GM21786 (cell line): ENCODE data around the gene MAML3.

Experiments used
- ATAC-seq: cut with Tn5 transposase; IDR thresholded peaks from one replicate; pipeline ENCODE4 v1.9.1; 2021; ENCODE audit not compliant: unreplicated experiment

The MAML3 gene

DNA sequence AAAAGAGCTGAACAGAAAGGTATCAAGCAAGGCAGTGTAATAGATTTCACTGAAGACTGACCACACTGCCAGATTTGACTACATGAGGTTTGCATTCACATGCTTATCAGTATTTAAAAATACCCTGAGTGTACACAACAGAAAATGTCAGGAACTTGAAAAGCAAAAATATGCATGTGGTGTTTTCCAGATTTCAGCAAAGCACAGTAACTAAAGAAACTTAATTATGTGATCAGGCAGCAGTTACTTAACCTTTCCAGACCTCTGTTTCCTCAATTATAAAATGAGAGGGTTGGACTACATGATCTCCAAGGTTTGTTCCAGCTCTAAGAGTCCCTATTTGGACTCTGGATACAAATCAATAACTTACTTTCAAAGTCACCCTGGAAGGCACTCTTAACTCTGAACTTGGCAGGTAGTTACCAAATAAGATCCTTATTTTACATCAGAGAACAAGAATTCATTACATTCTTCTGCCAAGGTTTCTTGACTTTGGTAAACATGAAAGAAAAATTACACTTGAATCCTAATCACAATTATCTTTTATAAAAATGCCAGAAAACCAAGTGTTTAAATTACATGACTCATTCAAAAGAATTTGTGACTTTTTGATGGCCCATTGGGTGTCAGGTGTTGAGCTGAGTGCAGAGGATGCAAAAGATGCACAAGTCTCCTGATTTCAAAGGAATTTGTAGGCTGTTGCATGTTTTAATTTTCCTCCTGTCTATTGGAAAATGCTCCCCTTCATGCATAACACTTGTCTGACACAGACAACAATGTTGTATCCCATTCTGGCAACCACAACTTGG lies 246.8 kb downstream of the MAML3 start:
- ATAC-seq = no peak

DNA sequence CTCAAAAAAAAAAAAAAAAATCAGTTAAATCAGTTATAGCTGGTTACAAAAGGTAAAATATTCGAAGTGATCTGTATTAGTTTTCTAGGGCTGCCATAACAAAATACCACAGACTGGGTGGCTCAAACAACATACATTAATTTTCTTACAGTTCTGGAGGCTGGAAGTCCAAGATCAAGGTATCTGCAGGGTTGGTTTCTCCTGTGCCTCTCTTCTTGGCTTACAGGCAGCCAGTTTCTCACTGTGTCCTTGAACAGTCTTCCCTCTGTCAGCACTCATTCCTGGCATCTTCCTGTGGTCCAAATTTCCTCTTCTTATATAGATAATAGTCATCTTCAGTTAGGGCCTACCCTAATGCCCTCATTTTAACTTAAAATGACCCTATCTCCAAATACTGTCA lies 248.5 kb downstream of the MAML3 start:
- ATAC-seq = no peak

DNA sequence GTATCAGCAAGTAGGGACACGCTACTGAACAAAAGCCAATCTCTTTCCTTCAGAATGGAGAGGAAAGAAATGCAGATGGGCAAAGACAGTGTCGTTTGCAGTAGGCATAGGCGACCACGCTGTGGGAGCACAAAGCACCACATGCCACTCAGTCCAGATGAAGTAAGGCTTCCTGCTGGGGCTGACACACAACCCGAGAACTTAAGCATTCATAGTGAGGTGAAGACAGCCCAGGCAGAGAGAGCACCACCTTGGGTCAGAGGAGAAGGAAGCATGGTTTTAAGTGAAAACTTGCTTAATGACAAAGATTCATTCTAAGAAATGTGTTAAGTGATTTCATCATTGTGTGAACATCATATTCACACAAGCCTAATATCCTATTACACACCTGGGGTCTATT lies 249.6 kb downstream of the MAML3 start:
- no peak for ATAC-seq

DNA sequence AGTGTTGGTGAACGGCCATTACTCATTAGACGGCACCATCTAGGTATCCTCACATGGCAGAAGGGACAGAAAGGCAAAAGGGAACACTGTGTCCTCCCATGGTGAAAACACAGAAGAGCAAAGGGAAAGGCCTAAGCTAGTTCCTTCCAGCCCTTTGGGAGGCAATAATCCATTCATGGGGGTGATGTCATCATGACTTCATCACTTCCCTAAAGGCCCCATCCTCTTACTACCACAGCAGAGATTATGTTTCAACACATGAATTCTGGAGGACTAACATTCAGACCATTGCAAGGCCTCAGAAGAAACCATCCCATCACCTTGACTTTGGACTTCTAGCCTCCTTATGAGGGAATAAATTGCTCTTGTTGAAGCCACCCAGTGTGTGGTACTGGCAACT lies 250.1 kb downstream of the MAML3 start:
- ATAC-seq = no peak

DNA sequence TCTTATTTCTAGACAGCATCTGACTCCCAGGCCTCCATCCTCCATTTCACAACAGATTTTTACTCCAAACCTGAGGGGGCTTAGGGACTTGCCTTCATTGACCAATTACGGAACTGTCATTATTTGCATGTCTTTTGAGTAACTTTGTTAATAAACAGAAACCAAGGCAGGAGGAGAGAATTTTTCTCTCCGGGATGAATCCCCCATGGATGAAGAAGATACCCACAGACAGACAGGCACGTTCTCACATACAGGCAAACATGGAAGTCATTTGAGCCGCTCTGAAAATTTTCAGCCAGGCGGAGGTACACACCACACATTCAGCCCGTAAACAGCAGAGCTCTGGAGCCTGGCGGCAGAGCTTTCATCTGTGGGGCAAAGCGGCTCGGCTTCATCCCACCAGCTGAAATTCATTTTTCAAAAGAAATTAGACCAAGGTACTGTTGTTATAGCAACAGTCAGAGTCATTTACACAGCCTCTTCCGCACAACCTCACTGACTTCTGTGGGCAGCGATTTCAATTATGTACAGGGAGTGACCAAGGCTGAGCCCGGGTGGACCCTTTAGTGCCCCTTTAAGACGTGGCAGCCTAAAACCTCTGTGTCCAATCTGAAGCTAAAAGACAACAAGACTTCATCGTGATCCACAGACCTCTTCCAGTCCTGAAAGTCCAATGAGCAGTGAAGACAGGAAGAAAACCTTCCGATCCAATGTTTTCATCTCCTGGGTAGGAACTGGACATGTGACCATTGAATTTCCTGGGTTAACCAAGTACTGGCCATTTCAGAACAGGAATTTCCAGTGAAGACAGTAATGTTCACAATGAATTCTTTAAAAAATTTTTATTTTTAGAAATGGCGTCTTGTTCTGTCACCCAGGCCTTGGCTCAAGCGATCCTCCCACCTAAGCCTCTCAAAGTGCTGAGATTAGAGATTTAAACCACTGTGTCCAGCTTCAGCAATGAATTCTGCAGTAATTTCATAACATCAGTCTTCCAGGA lies 251.4 kb downstream of the MAML3 start:
- no peak for ATAC-seq

DNA sequence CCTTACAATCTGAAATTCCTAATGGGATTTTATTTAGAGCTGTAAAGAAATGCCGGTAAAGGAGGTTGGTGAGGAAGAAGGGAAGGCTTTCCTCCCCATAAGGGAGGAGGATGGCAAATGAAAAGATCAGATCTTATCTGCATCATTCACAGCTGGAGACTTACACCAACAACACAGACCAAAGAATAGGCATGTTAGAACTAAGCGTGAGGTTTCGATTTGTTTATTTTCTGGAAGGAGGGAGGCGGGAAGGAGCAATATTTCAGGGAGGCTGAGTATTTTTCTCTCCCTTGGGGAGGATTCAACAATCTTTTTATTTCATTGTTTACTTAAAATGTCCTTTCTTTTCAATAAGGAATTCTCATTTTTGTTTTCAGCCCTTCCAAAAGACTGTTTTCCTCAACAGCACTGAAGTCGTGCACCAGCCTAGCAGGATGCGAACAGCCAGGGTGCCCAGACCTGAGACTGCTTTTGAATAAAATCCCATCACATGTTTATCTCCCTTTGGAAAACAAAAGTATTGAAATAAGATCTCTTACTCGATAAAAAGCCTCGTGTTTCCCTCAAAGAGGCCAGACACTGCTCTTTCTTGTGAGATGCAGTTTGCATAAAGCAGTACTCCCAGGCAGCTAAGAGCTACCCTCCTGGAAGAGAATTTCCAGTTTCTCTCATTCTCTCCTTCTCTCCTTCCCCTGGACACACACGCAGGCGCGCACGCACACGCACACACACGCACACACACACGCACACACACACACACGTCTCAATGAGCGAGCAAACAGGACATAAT lies 252.3 kb downstream of the MAML3 start:
- no peak for ATAC-seq

DNA sequence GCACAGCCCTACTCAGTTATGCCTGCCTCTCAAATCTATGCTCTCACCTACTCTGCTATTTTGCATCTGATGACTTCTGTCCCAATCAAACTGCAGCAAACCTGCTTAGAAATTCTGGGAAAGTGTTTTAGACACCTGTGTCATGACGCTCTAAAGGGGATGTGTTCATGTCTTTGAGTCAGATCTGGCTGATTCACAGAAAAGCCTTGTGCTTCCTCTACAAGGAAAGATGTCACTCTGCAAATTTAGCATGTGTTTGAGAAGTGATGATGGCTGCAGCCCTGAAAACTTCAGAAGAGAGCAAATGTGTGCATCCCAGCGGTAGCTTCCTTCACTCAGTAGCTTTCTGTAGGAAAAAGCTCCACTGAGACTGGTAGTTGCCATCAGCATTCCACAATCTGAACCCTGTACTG lies 253.0 kb downstream of the MAML3 start:
- no peak for ATAC-seq

DNA sequence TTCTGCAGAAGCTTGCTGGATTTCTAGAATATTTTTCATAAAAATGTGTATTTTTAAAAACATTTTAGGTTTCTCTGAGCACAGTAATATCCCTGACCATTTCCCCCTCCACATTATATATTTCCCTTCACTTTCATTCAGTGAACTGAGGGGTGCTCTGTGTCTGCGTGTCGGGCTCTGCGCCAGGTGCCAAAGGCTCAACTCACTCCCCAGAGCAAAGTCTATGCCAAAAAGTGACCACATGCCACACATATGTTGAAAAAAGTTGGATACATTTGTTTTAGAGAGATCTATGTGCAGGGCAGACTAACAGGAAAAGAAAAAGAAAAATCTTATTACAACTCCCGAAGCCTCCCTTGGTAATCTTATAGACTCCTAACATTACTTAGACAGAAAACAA lies 254.6 kb downstream of the MAML3 start:
- ATAC-seq = no peak

DNA sequence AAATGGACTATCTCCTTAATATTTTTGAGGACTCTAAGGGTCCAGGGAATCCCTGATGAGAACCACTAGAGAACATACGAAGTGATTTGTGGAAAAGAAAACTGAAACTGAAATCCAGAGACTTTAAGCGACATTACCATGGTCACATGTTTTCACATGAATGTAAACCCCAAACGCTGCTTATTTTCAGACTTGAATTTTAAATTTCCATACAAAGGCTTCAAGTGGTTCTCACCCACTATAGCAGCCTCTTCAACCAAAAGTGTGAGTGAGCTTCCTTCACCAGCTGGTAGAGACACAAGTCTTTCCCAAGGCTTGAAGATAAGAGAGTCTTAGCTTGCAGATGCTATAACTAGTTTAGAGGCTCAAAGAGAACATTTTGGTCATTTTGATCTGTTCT lies 255.7 kb downstream of the MAML3 start:
- peak; percentile 48 for ATAC-seq

DNA sequence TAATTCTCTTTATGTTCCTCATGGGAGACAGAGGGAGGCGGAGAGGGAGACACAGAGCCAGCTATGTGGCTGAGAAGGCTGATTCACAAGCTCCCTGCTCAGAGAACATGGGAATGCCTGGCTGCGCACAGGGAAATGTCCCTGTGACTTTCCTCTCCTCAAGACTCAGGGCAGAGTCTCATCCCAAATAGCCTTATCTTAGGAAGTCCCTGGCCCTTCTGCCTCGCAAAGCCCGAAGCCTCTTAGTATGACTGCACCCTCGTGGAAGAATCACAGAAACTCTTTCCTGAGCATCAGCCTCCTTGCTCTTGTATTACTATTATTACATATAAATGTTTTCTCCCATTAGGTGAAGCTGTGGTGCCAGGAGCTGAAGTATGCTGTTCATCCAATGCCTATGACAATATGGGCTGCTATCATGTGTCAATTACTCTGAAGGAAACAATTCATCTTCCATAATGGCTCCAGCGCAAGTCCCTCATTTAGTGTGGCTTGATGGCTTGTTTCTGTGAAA lies 257.8 kb downstream of the MAML3 start:
- no peak for ATAC-seq

DNA sequence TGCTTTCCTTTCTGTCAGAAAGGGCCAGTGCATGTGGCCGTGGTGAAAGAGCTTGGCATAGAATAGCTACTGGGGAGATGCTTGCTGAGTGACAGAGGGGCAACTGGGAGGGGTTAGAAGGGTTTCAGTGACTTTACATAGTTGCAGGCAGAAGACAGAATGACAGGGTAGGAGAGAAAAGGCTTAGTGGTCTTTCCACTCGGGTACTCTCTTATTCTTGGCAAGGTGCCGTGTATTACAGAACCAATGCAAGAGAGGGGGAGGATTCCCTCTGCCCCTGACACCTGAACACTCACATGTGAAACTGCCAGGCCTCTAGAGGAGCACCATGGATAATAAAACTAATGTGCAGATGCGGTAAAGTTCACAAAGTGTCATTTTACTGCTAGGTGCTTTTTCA lies 260.2 kb downstream of the MAML3 start:
- no peak for ATAC-seq

DNA sequence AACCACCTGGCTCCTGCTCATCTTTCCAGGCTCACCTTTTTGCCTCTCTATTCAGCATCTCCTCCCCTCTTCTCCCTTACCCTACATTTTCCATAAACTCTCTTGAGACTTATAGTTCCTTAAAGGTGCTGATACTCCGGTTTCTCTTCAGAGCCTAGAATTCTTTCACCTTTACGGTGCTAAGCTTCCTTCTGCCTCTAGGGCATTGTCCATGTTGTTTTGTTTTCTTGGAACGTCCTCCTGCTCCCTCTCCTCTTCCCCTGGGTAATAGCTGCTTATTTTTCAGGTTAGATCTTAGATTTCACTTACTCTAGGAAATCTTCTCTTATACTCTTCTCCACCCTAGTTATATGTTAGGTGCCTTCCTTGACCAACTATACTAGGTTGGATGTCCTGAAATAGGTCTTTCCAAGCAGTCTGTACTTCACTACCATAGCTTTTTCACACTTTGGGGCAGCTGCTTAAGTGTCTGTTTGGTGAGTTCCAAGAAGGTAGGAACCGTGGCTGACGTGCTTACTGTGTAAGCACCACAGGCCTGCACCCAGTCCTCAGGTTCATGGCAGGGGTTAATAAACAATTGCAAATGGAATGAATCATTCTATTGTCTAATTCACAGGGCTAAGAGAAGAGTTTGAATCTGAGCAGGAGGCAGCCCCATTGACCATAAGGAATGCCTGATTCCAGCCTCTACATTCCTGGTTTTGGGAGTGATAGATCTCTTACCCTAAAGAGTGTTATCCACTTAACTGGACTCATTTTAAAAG lies 260.8 kb downstream of the MAML3 start:
- no peak for ATAC-seq

DNA sequence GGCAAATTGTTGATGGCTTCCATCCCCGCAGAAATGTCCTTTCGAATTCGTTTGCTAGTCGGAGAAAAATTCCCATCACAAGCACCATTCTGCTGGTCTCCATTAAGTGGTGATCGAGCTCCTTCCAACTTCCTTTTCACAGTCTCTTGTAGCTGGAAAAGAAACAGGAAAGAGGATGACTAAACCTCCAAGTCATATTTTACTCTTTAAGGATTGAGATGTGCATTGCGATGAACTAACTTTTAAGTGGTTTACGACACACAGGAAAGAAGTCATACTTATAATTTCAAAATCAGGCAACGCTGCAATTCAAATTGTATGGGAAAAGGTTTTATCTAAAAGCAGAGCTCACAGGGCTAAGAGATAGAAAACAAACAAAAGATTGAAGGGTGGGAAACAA lies 263.2 kb downstream of the MAML3 start:
- no peak for ATAC-seq

DNA sequence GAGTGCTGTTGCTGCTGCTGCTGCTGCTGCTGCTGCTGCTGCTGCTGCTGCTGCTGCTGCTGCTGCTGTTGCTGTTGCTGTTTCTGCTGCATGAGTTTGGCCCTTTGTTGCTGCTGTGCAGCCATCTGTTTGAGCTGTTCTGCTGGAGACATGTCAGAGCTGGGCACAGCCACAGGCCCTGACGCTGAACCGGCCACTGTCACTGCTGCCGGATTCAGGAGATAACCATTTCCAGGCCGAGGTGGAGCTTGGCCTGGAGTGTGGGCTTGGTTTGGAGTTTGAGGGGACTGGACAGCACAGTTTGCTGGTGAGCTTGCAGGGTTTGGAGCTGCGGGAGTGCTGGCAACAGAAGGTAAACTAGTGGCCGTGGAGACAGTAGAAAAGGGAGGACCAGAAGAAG lies 264.1 kb downstream of the MAML3 start:
- ATAC-seq = no peak

DNA sequence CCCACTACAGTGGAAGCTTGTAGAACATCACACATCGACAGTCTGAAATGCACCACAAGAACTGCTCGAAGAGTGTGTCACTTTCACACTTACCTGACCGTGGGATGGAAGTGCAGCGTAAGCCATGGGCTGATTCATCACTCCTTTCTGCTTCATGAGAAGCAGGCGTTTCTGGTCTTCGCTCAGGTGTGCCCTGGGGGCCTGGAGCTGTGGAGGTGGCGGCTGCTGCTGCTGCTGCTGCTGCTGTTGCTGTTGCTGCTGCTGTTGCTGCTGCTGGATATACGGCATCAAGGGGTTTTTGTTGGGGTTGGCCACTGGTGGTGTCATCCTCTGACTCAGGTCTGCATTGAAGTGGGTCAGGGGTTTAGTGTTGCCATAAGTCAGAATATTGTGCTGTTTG lies 264.7 kb downstream of the MAML3 start:
- ATAC-seq = no peak

DNA sequence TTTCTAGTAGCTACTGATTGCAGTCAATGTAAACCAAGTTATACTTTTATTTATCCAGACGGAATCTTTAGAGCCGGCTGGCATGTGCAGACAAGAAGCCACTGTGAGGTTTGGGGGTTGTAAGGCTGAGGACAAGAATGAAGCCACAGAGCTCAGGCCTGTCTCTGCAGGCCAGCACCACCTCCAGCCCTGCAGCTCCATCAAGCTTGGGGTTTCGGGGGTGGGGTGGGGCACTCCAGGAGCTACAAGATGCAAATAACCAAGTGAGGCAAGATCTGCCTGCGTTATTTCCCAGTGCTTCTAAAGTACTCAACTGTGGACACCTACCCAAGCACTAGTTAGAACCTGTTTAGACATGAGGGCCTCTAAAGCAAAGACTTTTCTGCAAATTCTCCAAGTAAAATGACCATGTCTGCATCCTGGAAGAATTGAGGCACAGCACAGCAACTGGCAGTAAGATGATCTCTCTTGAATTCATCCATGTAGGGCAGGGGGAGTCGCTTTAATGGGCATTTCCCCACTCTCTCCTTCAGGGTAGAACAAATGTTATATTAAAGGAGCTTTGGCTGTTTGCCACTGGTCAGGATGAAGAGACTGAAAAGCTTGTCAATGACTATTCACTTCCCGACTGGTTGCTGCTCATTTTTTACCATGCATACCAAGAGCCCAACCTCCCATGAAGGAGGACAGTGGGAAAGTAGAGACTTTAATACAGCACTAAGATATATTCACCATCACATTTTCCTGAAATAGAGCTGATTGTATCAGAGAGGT lies 265.8 kb downstream of the MAML3 start:
- peak; percentile 79 for ATAC-seq

DNA sequence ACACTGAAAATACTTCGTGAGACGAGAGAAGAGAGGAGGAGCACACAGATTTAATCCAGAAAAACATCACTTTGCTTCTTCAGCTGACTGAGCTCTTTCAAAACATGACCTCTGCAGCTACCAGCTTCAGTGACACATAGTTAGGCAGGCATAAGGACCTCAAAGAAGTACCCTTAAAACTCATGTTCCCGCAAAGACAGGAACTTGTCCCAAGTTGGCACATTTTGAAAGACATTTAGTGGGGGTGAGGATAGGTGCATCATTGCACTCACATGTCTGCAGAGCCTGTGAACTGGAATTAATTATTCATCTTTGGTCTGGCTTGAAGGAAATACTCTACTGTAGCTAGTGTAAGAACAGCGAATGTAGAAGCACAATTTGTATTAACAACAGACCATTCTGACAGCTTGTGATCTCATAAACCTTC lies 266.6 kb downstream of the MAML3 start:
- no peak for ATAC-seq

DNA sequence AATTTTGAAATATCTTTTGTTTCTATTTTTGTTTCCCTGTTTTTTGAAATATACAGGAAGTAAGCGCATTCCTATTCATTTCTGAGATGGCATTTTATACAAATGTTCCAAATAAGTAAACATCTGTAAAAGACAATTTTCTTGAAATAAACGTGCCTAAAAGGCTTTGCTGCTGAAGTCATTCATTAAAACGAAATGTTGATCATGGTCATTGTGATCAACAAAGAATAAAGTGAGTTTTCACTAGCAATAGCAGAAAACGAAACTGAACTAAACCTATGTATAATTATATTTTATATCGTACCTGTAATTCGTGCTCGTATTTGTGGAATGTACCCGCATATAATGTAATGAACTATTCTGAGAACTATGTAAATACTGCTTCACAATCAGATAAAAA lies 267.2 kb downstream of the MAML3 start:
- no peak for ATAC-seq

DNA sequence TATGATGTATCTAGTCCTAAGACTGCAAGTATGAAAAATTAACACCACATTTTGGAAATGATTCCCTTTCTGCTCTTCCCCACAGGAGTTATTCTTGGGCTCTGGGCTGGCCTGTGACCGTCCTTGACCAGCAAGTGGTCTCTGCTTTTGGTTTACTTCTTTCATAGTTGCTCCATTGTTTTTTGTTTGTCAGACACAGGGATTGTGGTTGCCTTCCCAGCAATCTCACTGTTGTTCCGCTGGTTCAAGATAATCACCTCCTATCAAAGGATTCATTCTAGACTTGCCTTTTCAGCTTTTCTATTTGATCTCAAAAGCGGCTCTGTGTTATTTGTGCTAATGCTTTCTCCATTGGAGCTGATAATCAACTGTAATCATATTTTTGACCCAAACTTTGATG lies 269.5 kb downstream of the MAML3 start:
- no peak for ATAC-seq
